Activated CD4-positive, alpha-beta memory T cell treated with anti-CD3 and anti-CD28 coated beads for 36 hours (primary cell): ENCODE results near the gene ST6GALNAC5. TPM values are rescaled to one million over a fixed set of nuclear protein-coding genes. Genes with fewer than 3 reads are reported as not detected.
A peak's percentile ranks its signal among the peaks of the same experiment; 100 is the strongest.
"Not testable (repeated sequence)": the region's sequence is repeated elsewhere in the genome, so short reads cannot be mapped to it uniquely, and the experiment has no call there.

Experiments used
- CTCF ChIA-PET: fragments of 350-600 bp; sonication (Branson Sonifier 250); formaldehyde crosslinking; loops from one replicate; lab custom pipeline; 2021; ENCODE audit warnings: antibody characterized with exemption, inconsistent platforms; lab: Charles Lee
- POLR2A ChIA-PET: fragments of 350-600 bp; sonication (Branson Sonifier 250); formaldehyde crosslinking; loops from one replicate; lab custom pipeline; 2021; ENCODE audit warnings: antibody characterized with exemption; lab: Charles Lee
- DNase-seq: peaks from one replicate; pipeline ENCODE4 v3.0.0-alpha.2; 2020
- H3K27ac Mint-ChIP-seq: one replicate; pipeline ENCODE4 v1.8.0; 2021; ENCODE audit warnings: mixed read lengths
- H3K27me3 Mint-ChIP-seq: one replicate; pipeline ENCODE4 v1.8.0; 2021; ENCODE audit warnings: mixed read lengths
- H3K36me3 Mint-ChIP-seq: one replicate; pipeline ENCODE4 v1.8.0; 2021; ENCODE audit warnings: mixed read lengths
- H3K4me1 Mint-ChIP-seq: one replicate; pipeline ENCODE4 v1.8.0; 2021; ENCODE audit warnings: low read depth, mixed read lengths
- H3K4me3 Mint-ChIP-seq: one replicate; pipeline ENCODE4 v1.8.0; 2021; ENCODE audit warnings: mild to moderate bottlenecking, mixed read lengths
- H3K9me3 Mint-ChIP-seq: one replicate; pipeline ENCODE4 v1.8.0; 2021; ENCODE audit warnings: mixed read lengths
- intact Hi-C: fragments of 100-400 bp; cut with micrococcal nuclease; formaldehyde crosslinking; loops from one replicate; pipeline ENCODE4 v1.15.1; 2023
- total RNA-seq, 2 experiments: library from RNA; stranded (reverse); gene quantifications; one replicate each; pipeline ENCODE4 v1.2.3, GENCODE V29; 2021

Gene ST6GALNAC5
- total RNA-seq, 2 experiments from 2014 or later = not detected

DNA sequence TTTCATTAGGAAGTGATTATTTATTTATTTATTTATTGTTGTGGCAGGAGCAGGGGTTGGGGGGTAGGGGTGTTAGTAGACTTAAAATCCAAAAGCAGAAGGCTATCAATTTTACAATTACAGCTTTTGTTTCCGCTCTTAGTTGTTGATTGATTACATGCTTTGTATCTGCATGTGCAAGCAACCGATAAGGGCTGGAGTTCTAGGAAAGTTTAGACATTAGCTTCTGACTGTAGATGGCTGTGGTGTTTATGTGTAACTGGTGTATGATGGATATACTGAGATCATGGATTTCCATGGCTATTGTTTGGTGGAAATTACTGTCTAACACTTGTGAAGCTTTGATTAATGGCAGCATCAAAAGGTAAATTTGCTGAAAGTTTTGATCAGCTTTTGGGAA lies 2.8 kb downstream of the ST6GALNAC5 start:
- DNase-seq = no peak
- intact Hi-C loops = no loop called here
- CTCF ChIA-PET = no interaction called here

DNA sequence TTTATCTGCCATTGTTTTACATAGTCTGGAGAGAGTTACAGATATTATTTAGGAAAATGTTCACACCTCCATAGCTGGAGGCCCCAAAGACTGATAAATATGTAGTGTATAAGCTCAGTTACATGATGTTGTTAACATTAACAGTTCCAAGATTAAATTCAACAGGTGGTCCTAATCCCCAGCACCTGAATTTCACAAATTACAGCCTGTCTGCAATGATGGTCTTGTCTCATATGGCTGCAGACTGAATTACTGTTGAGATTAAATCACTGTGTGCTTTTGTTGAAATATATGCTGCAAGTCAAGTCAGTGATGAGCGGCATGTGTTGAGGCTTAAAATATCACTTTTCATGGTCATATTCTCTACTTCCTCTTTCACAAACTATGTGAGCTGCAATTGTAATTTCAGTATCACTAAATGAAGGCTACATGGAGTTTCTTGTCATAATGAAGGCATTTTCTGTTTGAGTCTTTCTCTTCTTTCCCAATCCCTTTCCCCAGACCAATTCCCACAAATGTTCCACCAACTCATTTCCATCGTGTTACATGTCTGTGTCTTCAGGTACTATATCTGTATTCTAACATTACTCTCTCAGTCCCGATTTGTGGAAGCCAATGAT lies 4.2 kb downstream of the ST6GALNAC5 start:
- POLR2A ChIA-PET = no interaction called here
- H3K9me3 Mint-ChIP-seq = peaks cover 3% of the 10 kb centered on the region
- H3K4me3 Mint-ChIP-seq = no peak overlapping the region
- DNase-seq = no peak
- CTCF ChIA-PET = interaction anchor here (0.6 kb wide), 1 partner anchor 227 kb away, joined by 3 read pairs; no protein-coding TSS in a partner anchor
- intact Hi-C loops = no loop called here
- peaks cover 35% of the 10 kb centered on the region for H3K27me3 Mint-ChIP-seq
- H3K36me3 Mint-ChIP-seq = no peaks in the 10 kb centered on the region
- H3K4me1 Mint-ChIP-seq = peaks cover 8% of the 10 kb centered on the region
- no peak overlapping the region for H3K27ac Mint-ChIP-seq

More for the DNA sequence above, 2.8 kb downstream of the ST6GALNAC5 start:
- peaks cover 3% of the 10 kb centered on the region for H3K9me3 Mint-ChIP-seq
- H3K4me3 Mint-ChIP-seq = no peak overlapping the region
- no peaks in the 10 kb centered on the region for H3K36me3 Mint-ChIP-seq
- H3K27me3 Mint-ChIP-seq = peaks cover 49% of the 10 kb centered on the region
- POLR2A ChIA-PET = no interaction called here
- H3K27ac Mint-ChIP-seq = no peak overlapping the region
- H3K4me1 Mint-ChIP-seq = peaks cover 8% of the 10 kb centered on the region

DNA sequence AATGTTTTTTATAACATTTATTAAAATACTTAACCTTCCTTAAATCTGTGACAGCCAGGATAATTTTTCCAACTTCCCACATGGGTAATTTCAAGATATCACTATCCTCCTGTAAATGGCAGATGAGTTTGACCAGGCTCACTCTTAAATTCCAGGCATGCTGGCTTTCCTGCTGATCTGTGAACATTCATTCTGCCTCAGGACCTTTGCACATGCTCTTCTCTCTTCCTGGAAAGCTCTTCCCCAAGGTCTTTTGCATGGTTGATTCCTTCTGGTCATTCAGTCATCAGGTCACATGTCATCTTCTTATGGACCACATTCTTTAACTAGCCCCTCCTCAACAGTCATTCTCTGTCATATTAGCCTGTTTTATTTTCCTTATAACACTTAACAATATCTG lies 5.7 kb downstream of the ST6GALNAC5 start:
- intact Hi-C loops = no loop called here
- H3K9me3 Mint-ChIP-seq = peaks cover 3% of the 10 kb centered on the region
- no peak overlapping the region for H3K4me3 Mint-ChIP-seq
- POLR2A ChIA-PET = no interaction called here
- DNase-seq = no peak
- peaks cover 25% of the 10 kb centered on the region for H3K27me3 Mint-ChIP-seq
- no peaks in the 10 kb centered on the region for H3K36me3 Mint-ChIP-seq
- H3K27ac Mint-ChIP-seq = no peak overlapping the region
- CTCF ChIA-PET = no interaction called here
- H3K4me1 Mint-ChIP-seq = peaks cover 5% of the 10 kb centered on the region

DNA sequence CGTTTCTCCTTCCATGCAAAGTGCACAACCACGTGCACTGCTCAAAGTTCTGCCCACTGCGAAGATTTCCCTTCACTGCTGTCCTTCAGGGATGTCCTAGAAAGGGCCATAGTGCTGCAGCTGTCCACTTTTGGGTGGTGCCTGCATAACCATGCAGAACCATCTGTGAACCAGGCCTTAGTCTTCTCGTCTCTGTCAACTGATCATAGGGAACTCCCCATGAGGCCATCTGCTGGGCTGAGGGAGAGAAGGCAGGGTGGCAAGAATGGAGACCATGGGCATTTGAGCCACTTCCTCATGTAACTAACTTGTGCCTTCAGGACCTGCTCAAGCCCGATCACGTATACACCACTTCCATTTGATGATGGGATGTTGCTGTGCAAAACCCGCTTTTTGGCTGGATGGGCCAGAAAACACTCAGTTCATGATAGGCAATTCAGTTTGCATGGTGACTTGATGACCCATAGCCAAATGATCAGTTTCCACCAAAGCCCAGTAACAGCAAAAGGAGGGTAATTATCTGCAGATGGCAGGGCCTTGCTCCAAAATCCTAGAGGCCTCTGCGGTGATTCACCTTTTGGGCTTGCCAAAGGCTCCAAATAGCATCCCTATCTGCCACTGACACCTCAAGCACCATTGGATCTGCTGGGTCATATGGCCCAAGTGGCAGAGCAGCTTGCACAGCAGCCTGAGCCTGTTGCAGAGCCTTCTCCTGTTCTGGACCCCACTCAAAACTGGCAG lies 9.5 kb downstream of the ST6GALNAC5 start:
- peaks cover 3% of the 10 kb centered on the region for H3K27me3 Mint-ChIP-seq
- H3K9me3 Mint-ChIP-seq = peaks cover 3% of the 10 kb centered on the region
- no peaks in the 10 kb centered on the region for H3K4me1 Mint-ChIP-seq
- CTCF ChIA-PET = no interaction called here
- POLR2A ChIA-PET = no interaction called here
- DNase-seq = no peak
- intact Hi-C loops = no loop called here
- no peaks in the 10 kb centered on the region for H3K36me3 Mint-ChIP-seq
- H3K27ac Mint-ChIP-seq = no peak overlapping the region
- no peak overlapping the region for H3K4me3 Mint-ChIP-seq

DNA sequence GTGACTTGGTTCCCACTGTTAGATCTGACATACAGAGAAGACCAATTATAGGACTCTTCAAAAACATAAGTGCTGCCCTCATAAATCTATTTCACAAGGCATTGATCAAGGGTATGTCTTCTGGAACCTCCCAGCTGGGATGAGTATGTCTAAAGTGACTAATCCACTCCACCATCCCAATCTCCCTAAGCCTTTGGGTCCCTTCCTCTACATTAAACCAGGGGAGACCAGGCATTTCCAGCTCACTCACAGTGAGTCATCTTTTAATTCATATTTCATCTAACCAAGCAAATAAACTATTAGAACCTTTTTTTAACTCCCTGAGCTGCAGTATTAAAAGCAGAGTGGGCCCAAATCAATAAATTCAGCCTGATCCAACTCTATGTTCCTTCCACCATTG lies 11.7 kb downstream of the ST6GALNAC5 start:
- POLR2A ChIA-PET = not testable (repeated sequence)

DNA sequence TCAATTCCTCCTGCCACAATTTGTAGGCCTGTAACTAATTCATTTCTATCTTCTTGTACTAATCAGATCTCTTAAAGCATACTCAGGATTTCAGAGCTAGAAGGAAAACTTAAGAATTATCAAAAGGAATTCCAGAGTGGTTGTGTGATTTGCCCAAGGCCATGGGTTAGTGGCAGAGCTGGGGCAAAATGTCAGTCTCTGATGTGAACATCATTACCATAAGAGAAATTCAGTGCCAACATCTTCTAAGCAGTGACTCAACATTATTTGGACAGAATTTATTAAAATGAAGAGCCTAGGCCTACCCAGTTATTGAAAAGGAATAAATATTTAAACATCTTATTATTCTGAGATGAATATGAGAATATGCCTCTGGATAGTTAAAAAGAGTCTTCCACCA lies 14.5 kb downstream of the ST6GALNAC5 start:
- Mint-ChIP-seq H3K4me3 (no peak overlapping the region), H3K27me3 (no peaks in the 10 kb centered on the region), H3K9me3 (no peaks in the 10 kb centered on the region), H3K4me1 (no peaks in the 10 kb centered on the region), H3K27ac (no peak overlapping the region), H3K36me3 (no peaks in the 10 kb centered on the region)
- POLR2A ChIA-PET = no interaction called here
- CTCF ChIA-PET = no interaction called here
- intact Hi-C loops = no loop called here
- no peak for DNase-seq

More for the DNA sequence above, 11.7 kb downstream of the ST6GALNAC5 start:
- H3K27ac Mint-ChIP-seq, H3K4me3 Mint-ChIP-seq, DNase-seq, intact Hi-C loops, H3K9me3 Mint-ChIP-seq, H3K27me3 Mint-ChIP-seq, CTCF ChIA-PET, H3K4me1 Mint-ChIP-seq, H3K36me3 Mint-ChIP-seq: not testable (repeated sequence)

DNA sequence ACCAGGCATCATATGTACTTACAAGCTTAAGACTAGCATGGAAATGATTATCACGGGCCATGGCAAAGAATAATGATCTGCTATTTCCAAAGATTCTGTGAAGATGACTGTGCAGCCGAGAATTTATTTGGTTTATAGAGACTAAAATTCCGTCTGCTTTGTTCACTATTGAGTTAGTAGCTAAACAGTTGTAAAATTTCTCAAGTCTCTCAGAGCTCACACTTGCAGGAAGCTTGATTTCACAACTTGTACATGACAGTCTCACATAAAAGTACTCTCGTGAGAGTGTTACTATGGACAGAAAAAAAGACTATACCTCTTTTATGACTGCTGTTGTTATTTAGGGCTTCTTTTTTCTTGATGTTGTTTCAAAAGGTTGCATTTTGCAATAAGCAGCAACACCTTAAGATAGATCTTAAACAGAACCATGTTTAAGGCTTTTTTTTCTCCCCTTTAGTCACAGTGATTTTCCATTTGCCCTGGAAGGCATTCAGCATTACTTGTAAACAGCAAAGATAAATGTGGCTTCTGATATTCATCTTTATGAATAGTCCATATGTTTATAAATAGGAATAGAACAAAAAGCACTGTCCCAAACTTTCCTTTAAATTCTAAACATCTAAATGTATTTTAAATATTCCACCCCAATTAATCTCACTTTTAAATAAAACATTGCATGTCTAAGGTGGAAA lies 24.8 kb downstream of the ST6GALNAC5 start:
- no peak for DNase-seq
- POLR2A ChIA-PET = no interaction called here
- H3K9me3 Mint-ChIP-seq = no peaks in the 10 kb centered on the region
- H3K27me3 Mint-ChIP-seq = peaks cover 6% of the 10 kb centered on the region
- no peak overlapping the region for H3K4me3 Mint-ChIP-seq
- H3K36me3 Mint-ChIP-seq = no peaks in the 10 kb centered on the region
- CTCF ChIA-PET = no interaction called here
- intact Hi-C loops = no loop called here
- H3K27ac Mint-ChIP-seq = no peak overlapping the region
- H3K4me1 Mint-ChIP-seq = no peaks in the 10 kb centered on the region

DNA sequence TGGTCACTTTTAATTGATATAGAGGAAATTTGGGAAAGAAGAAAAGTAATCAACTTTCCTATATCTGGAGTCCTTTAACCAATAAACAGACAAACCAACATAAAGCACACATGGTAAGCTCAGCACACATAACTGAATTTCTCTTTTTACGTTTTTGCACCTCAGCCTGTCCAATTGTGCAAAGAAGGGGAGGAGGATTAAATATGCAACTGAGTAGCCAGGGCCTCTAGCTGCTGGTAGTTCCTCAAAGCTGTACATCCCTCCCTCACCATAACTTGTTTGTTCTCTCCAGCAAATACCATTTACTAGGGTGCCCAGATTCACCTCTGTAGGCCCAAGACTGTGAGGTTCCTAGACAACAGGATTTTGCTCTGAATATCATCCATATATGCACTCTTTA lies 25.4 kb downstream of the ST6GALNAC5 start:
- H3K27ac Mint-ChIP-seq = no peak overlapping the region
- DNase-seq = no peak
- no peaks in the 10 kb centered on the region for H3K9me3 Mint-ChIP-seq
- ChIA-PET CTCF (no interaction called here), POLR2A (no interaction called here)
- H3K36me3 Mint-ChIP-seq = no peaks in the 10 kb centered on the region
- intact Hi-C loops = no loop called here
- peaks cover 6% of the 10 kb centered on the region for H3K27me3 Mint-ChIP-seq
- H3K4me3 Mint-ChIP-seq = no peak overlapping the region
- no peaks in the 10 kb centered on the region for H3K4me1 Mint-ChIP-seq

DNA sequence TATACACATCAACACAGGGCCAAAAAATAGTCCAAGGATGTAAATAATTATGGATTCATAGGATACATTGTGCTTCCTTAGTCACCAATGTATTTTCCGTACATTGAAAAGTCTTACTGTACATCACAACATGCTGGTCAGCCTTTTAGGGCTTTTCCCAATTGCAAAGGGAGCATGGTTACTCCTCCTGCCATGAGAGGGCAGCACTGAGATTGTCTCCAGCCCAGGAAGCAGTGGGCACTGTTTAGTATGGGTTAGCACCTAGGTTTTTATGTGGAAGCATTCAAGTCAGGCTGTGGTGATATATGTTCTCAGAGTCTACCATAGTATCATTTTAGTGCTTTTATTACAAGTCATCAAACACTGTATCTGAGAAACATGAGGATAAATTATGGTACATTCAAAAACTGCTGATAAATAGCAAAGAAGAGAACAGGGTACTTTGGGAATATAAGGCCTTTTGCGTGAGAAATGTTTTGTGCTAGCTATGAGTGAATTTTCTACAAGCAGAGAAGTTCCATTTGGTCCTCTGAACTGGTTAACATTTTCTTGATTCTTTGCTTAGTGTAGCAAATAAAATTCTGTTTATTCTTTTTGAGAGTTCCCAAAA lies 34.0 kb downstream of the ST6GALNAC5 start:
- ChIA-PET POLR2A (no interaction called here), CTCF (no interaction called here)
- intact Hi-C loops = loop anchor here (2.0 kb wide), 2 partner anchors 226 to 632 kb away; no protein-coding TSS in a partner anchor
- Mint-ChIP-seq H3K9me3 (no peaks in the 10 kb centered on the region), H3K27me3 (peaks cover 2% of the 10 kb centered on the region), H3K4me1 (no peaks in the 10 kb centered on the region), H3K36me3 (no peaks in the 10 kb centered on the region), H3K4me3 (no peak overlapping the region), H3K27ac (no peak overlapping the region)
- peak; percentile 34 for DNase-seq

DNA sequence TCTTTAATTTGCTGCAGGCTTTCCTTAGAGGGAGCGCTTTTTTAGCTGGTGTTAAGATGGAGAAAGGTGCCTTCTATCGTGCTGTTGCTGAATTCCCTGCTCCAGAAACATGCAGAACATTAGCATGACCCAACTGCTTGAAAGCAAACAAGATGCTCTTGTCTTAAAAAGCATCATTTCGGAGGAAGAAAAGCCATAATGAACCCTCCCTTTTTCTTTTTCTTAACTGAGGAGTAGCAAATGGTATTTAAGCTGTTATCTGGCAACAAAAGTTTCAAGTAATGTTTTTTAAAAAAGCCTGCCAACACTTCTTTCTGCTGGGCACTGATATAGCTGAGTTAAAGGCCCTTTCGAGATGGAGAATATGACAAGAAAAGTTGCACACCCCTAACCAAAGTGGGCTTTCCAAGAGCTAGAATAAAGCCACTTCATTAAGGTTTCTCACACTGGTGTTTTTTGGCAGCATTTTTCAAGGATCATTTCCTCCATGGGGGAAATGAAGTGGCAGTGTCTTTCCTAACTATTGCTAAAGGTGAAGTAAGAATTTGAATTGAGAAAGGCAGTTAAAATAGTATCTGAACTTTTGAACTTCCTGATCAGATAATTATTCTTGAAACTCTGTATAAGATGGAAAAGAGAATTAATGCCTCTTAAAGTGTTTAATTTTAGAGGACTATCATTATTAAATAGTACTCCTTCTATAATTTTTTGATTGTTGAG lies 38.8 kb downstream of the ST6GALNAC5 start:
- Mint-ChIP-seq H3K4me1 (no peaks in the 10 kb centered on the region), H3K4me3 (no peak overlapping the region), H3K27me3 (no peaks in the 10 kb centered on the region), H3K9me3 (peaks cover 5% of the 10 kb centered on the region), H3K27ac (no peak overlapping the region), H3K36me3 (no peaks in the 10 kb centered on the region)
- intact Hi-C loops = no loop called here
- CTCF ChIA-PET = no interaction called here
- POLR2A ChIA-PET = no interaction called here
- DNase-seq = no peak

DNA sequence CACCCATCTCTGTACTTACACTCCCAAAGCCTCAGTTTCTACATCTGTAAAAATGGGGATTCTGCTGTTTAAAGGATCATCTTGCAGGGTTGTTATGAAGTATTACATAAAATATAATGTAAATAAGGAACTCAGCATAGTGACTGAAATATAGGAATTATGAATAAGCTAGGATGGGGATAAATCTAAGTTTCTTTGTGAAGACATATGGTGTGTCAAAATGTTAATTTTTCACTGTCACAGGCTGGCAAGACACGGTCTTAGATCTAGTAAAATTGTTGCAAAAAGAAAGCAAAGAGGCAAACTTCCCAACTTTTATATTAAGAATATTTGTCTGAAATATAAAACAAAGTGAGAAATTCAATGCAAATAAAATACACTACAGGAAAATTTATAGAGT lies 42.0 kb downstream of the ST6GALNAC5 start:
- DNase-seq = no peak
- no peak overlapping the region for H3K27ac Mint-ChIP-seq
- H3K4me1 Mint-ChIP-seq = no peaks in the 10 kb centered on the region
- no peaks in the 10 kb centered on the region for H3K36me3 Mint-ChIP-seq
- H3K27me3 Mint-ChIP-seq = peaks cover 7% of the 10 kb centered on the region
- no peak overlapping the region for H3K4me3 Mint-ChIP-seq
- ChIA-PET CTCF (no interaction called here), POLR2A (no interaction called here)
- intact Hi-C loops = no loop called here
- peaks cover 5% of the 10 kb centered on the region for H3K9me3 Mint-ChIP-seq

DNA sequence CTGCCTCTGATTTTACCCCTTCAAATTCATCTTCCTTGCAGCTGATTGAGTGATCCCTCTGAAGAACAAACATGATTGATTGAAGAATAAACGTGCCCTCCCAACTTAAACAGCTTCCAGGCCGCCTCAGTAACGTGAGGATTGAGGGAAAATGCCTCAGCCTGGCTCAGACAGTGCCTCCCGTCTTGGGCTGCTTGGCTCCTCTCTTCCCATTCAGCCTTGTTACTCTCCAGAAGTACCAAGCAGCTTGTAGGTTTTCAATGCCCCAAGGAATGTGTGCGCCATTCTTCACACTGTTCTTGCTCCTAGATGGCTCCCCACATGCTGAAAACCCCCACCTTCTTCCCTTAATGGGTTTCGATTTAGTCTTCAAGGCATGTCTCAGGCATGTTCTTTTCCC lies 51.8 kb downstream of the ST6GALNAC5 start:
- Mint-ChIP-seq H3K4me1 (no peaks in the 10 kb centered on the region), H3K36me3 (no peaks in the 10 kb centered on the region), H3K9me3 (no peaks in the 10 kb centered on the region), H3K27me3 (peaks cover 3% of the 10 kb centered on the region), H3K27ac (no peak overlapping the region), H3K4me3 (no peak overlapping the region)
- intact Hi-C loops = no loop called here
- ChIA-PET CTCF (no interaction called here), POLR2A (no interaction called here)
- no peak for DNase-seq
